HCT116 (cell line): ENCODE measurements around the gene EMX1. TPM values are rescaled to one million over a fixed set of nuclear protein-coding genes. Genes with fewer than 3 reads are reported as not detected.

Experiments used
- ATAC-seq: fragments of 200-7000 bp; cut with Tn5 transposase; 2 replicates; pipeline ENCODE4 v1.9.1; 2020; ENCODE audit warnings: mild to moderate bottlenecking, moderate library complexity
- BruUV-seq: library from RNA; stranded (reverse); fragments of 400-500 nt; replicated peaks from 2 replicates; lab custom pipeline; 2021; lab: Mats Ljungman, UMichigan
- CTCF ChIA-PET: fragments of 300-600 bp; sonication (Branson Sonifier 250); formaldehyde crosslinking; loops from one replicate; lab custom pipeline; 2021; ENCODE audit warnings: antibody characterized with exemption; lab: Charles Lee
- POLR2A ChIA-PET: fragments of 300-600, 350-600 bp; sonication (Branson Sonifier 250); formaldehyde crosslinking; loops from one replicate; lab custom pipeline; 2021; ENCODE audit warnings: antibody characterized with exemption; lab: Charles Lee
- RAD21 ChIA-PET, 2 experiments: fragments of 300-600 bp; sonication (Branson Sonifier 250); formaldehyde crosslinking; loops; one replicate each; lab custom pipeline; 2023; ENCODE audit warnings: low total read pairs in 2 of 2; ENCODE audit not compliant: uncharacterized antibody in 2 of 2, unreplicated experiment in 2 of 2, low non-redundant PET in 1 of 2; lab: Charles Lee
- DNase-seq: peaks from one replicate; pipeline ENCODE4 v3.0.0-alpha.2; 2010; ENCODE audit warnings: low read depth, low spot score
- H2AFZ ChIP-seq: fragments of 200-600 bp; shearing (Covaris generic), sonication (generic); 2 replicates; pipeline ENCODE4 v1.6.1; 2017; ENCODE audit warnings: low read depth, mixed run types, mixed read lengths, antibody characterized with exemption, low read length; ENCODE audit not compliant: poor library complexity, severe bottlenecking
- H3K27ac ChIP-seq: 2 replicates; pipeline ENCODE4 v1.5.1; 2012; ENCODE audit warnings: low read depth, low read length
- H3K27me3 ChIP-seq: fragments of 200-600 bp; sonication (generic); 2 replicates; pipeline ENCODE4 v1.6.1; 2016; ENCODE audit warnings: mixed run types, low read length, mixed read lengths; ENCODE audit not compliant: insufficient read depth
- H3K36me3 ChIP-seq, 2 experiments: fragments of 200-500 bp in 1 of 2; fragments of 200-600 bp in 1 of 2; sonication (Bioruptor generic) in 1 of 2; sonication (generic) in 1 of 2; 2 replicates each; pipeline versions ENCODE4 v1.5.1 to v1.6.1; 2014 to 2016; ENCODE audit warnings: low read length in 2 of 2, inconsistent platforms in 1 of 2, mixed read lengths in 1 of 2, mixed run types in 1 of 2; ENCODE audit not compliant: insufficient read depth in 2 of 2, control insufficient read depth in 1 of 2
- H3K4me1 ChIP-seq, 2 experiments: fragments of 200-600 bp in 1 of 2; sonication (generic) in 1 of 2; 2 replicates each; pipeline versions ENCODE4 v1.5.1 to v1.6.1; 2012 to 2017; ENCODE audit warnings: low read length in 2 of 2, inconsistent platforms in 1 of 2, mild to moderate bottlenecking in 1 of 2, mixed read lengths in 1 of 2, mixed run types in 1 of 2, moderate library complexity in 1 of 2; ENCODE audit not compliant: insufficient read depth in 2 of 2, control insufficient read depth in 1 of 2
- H3K4me2 ChIP-seq: fragments of 200-600 bp; sonication (generic); 2 replicates; pipeline ENCODE4 v1.6.1; 2017; ENCODE audit warnings: mixed run types, low read length, mixed read lengths
- H3K4me3 ChIP-seq, 2 experiments: fragments of 200-600 bp in 1 of 2; sonication (generic) in 1 of 2; replicated peaks in 1 of 2; 2 replicates each; pipeline ENCODE4 v1.5.1; 2011 to 2016; ENCODE audit warnings: low read length in 2 of 2, control low read depth in 1 of 2, low read depth in 1 of 2, mild to moderate bottlenecking in 1 of 2, mixed read lengths in 1 of 2, mixed run types in 1 of 2
- H3K79me2 ChIP-seq: fragments of 200-600 bp; sonication (generic); 2 replicates; pipeline ENCODE4 v1.6.1; 2017; ENCODE audit warnings: mild to moderate bottlenecking, mixed run types, low read length, moderate library complexity, mixed read lengths; ENCODE audit not compliant: insufficient read depth
- H3K9ac ChIP-seq: fragments of 200-600 bp; sonication (generic); 2 replicates; pipeline ENCODE4 v1.6.1; 2016; ENCODE audit warnings: low read length, mixed read lengths
- H3K9me2 ChIP-seq: fragments of 200-600 bp; sonication (generic), shearing (Covaris generic); 2 replicates; pipeline ENCODE4 v1.6.1; 2017; ENCODE audit warnings: mixed run types, mild to moderate bottlenecking, moderate library complexity; ENCODE audit not compliant: insufficient read depth
- H3K9me3 ChIP-seq, 2 experiments: fragments of 200-500 bp in 1 of 2; fragments of 200-600 bp in 1 of 2; sonication (Bioruptor generic) in 1 of 2; sonication (generic) in 1 of 2; 2 replicates each; pipeline ENCODE4 v1.6.1; 2014 to 2017; ENCODE audit warnings: low read length in 2 of 2, mixed read lengths in 2 of 2, inconsistent platforms in 1 of 2, low read depth in 1 of 2, mild to moderate bottlenecking in 1 of 2, mixed run types in 1 of 2, moderate library complexity in 1 of 2; ENCODE audit not compliant: control insufficient read depth in 1 of 2, insufficient read depth in 1 of 2
- H4K20me1 ChIP-seq: fragments of 200-600 bp; sonication (generic), shearing (Covaris generic); 2 replicates; pipeline ENCODE4 v1.6.1; 2017; ENCODE audit warnings: mixed run types, mild to moderate bottlenecking, moderate library complexity; ENCODE audit not compliant: insufficient read depth
- EGR1 ChIP-seq: IDR thresholded peaks from 2 replicates; pipeline ENCODE4 v1.6.1; 2012; ENCODE audit warnings: low read depth
- ELF1 ChIP-seq: IDR thresholded peaks from 2 replicates; pipeline ENCODE4 v1.6.1; 2012; ENCODE audit warnings: low read depth, borderline replicate concordance
- FOSL1 ChIP-seq: IDR thresholded peaks from 2 replicates; pipeline ENCODE4 v1.6.1; 2012; ENCODE audit warnings: low read depth
- JUND ChIP-seq: IDR thresholded peaks from 2 replicates; pipeline ENCODE4 v1.6.1; 2012
- POLR2A ChIP-seq: IDR thresholded peaks from 2 replicates; pipeline ENCODE4 v1.7.0; 2011; ENCODE audit warnings: borderline replicate concordance; ENCODE audit not compliant: insufficient read depth, insufficient read length; ENCODE audit errors: extremely low read depth
- POLR2AphosphoS5 ChIP-seq: IDR thresholded peaks from 2 replicates; pipeline ENCODE4 v1.6.1; 2011; ENCODE audit warnings: mild to moderate bottlenecking, low read depth, low read length, moderate library complexity
- RAD21 ChIP-seq: IDR thresholded peaks from 2 replicates; pipeline ENCODE4 v1.6.1; 2012; ENCODE audit warnings: low read depth, mild to moderate bottlenecking
- SIN3A ChIP-seq: IDR thresholded peaks from 2 replicates; pipeline ENCODE4 v1.6.1; 2012; ENCODE audit warnings: low read depth
- SP1 ChIP-seq: IDR thresholded peaks from 2 replicates; pipeline ENCODE4 v1.6.1; 2012; ENCODE audit warnings: low read depth
- SRF ChIP-seq: IDR thresholded peaks from 2 replicates; pipeline ENCODE4 v1.6.1; 2012; ENCODE audit warnings: low read depth
- TCF7L2 ChIP-seq: IDR thresholded peaks from 2 replicates; pipeline ENCODE4 v1.7.0; 2011; ENCODE audit warnings: borderline replicate concordance, inconsistent platforms; ENCODE audit not compliant: insufficient read depth, insufficient read length; ENCODE audit errors: extremely low read depth
- YY1 ChIP-seq: IDR thresholded peaks from 2 replicates; pipeline ENCODE4 v1.6.1; 2011; ENCODE audit warnings: low read length, low read depth, moderate library complexity, mild to moderate bottlenecking; ENCODE audit not compliant: insufficient replicate concordance; ENCODE audit errors: extremely low read depth
- ZFX ChIP-seq: fragments of 450-650 bp; IDR thresholded peaks from 2 replicates; pipeline ENCODE4 v1.6.1; 2017
- intact Hi-C: fragments of 100-400 bp; cut with micrococcal nuclease; formaldehyde crosslinking; loops from 2 replicates; pipeline ENCODE4 v1.10.0; 2022
- total RNA-seq: library from RNA; stranded (reverse); gene quantifications from one replicate; pipeline ENCODE4 v1.2.1, GENCODE V29; 2021; ENCODE audit not compliant: unreplicated experiment
- TF ChIP-seq, protein P1 (sequence below), 3 experiments: fragments of 200-600 bp in 1 of 3; sonication (generic) in 1 of 3; IDR thresholded peaks in 2 of 3; conservative IDR thresholded peaks in 1 of 3; 2 replicates each; pipeline ENCODE4 v1.5.1; 2012 to 2017; ENCODE audit warnings: low read depth in 2 of 3, low read length in 2 of 3, antibody characterized with exemption in 1 of 3, borderline replicate concordance in 1 of 3, control low read depth in 1 of 3, mild to moderate bottlenecking in 1 of 3, mixed read lengths in 1 of 3, mixed run types in 1 of 3, moderate library complexity in 1 of 3; ENCODE audit not compliant: insufficient read depth in 1 of 3

EMX1 gene
- total RNA-seq, 1 experiment from 2014 or later = 3.1 TPM

DNA sequence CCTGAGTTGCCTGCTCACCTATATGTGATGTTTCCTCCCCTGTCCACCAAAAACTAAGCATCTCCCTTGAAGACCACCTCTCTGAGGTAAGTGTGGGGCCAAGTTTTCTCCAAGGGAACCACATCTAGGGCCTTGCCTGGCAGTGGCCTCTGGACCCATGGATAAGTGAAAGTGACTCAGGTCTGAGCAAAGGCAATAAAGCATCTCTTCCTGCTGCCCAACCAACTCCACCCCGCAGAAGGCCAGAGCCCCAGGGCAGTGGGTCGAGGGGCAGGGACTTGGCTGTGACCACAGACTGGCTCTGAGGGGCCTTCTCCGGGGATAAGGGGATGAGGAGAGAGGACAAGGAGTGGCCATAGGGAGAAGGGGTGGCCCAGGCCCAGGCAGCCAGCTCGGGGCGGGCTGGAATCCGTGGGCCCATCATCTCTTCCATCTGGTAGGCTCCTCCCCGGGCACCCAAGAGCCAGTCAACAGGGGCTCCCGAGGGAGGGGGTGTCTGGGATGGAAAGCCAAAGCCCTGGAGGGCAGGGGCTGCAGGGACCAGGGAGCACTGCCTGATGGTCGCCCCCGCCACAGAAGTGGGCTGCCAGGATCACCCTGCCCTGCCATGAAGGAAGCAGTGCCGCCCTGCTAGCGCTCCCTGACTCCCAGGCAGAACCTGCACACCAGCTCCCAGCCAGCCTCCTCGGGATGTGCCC lies 33.4 kb downstream of the EMX1 start:
- Histone ChIP-seq H4K20me1 (no peaks in the 10 kb centered on the region), H3K9me2 (no peaks in the 10 kb centered on the region), H3K4me1 (no peaks in the 10 kb centered on the region), H3K27ac (no peak overlapping the region), H3K9ac (no peak overlapping the region), H3K4me3 (no peak overlapping the region), H3K36me3 (no peaks in the 10 kb centered on the region), H3K79me2 (no peaks in the 10 kb centered on the region), H2AFZ (no peak overlapping the region), H3K27me3 (no peaks in the 10 kb centered on the region), H3K9me3 (no peaks in the 10 kb centered on the region), H3K4me2 (no peak overlapping the region)
- DNase-seq (no peak), ATAC-seq (no peak)
- no TSS peak for BruUV-seq
- POLR2A ChIA-PET = no interaction called here
- CTCF ChIA-PET = interaction anchor here (0.6 kb wide), 1 partner anchor 180 kb away, joined by 3 read pairs; no protein-coding TSS in a partner anchor
- intact Hi-C loops = no loop called here
- RAD21 ChIA-PET = no interaction called here
- no peak for TF ChIP-seq SRF
- TF ChIP-seq, protein P1, sequence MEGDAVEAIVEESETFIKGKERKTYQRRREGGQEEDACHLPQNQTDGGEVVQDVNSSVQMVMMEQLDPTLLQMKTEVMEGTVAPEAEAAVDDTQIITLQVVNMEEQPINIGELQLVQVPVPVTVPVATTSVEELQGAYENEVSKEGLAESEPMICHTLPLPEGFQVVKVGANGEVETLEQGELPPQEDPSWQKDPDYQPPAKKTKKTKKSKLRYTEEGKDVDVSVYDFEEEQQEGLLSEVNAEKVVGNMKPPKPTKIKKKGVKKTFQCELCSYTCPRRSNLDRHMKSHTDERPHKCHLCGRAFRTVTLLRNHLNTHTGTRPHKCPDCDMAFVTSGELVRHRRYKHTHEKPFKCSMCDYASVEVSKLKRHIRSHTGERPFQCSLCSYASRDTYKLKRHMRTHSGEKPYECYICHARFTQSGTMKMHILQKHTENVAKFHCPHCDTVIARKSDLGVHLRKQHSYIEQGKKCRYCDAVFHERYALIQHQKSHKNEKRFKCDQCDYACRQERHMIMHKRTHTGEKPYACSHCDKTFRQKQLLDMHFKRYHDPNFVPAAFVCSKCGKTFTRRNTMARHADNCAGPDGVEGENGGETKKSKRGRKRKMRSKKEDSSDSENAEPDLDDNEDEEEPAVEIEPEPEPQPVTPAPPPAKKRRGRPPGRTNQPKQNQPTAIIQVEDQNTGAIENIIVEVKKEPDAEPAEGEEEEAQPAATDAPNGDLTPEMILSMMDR (IDR thresholded peaks at IDR 0.05 in 2 of 3, conservative IDR thresholded peaks at IDR 0.05 in 1 of 3; ENCODE audit: borderline replicate concordance in 1 of 3, insufficient read depth in 1 of 3, low read depth in 2 of 3, low read length in 2 of 3) = no peak
- no peak for TF ChIP-seq ZFX
- no peak for TF ChIP-seq POLR2AphosphoS5
- no peak for TF ChIP-seq POLR2A
- no peak for TF ChIP-seq SP1
- no peak for TF ChIP-seq EGR1
- no peak for TF ChIP-seq SIN3A
- TF ChIP-seq TCF7L2 = no peak
- no peak for TF ChIP-seq ELF1
- no peak for TF ChIP-seq FOSL1
- no peak for TF ChIP-seq YY1
- no peak for TF ChIP-seq RAD21
- TF ChIP-seq JUND = no peak
